Endothelial cell of umbilical vein (primary cell): ENCODE results near the gene FRMPD1. TPM values are rescaled to one million over a fixed set of nuclear protein-coding genes. Genes with fewer than 3 reads are reported as not detected.

Source experiments
- BruUV-seq: library from RNA; stranded (reverse); fragments of 400-500 nt; replicated peaks from 2 replicates; lab custom pipeline; 2021; lab: Mats Ljungman, UMichigan
- CTCF ChIA-PET: fragments of 300-600, 350-600 bp; sonication (Branson Sonifier 250); formaldehyde crosslinking; loops from one replicate; lab custom pipeline; 2021; ENCODE audit warnings: antibody characterized with exemption, inconsistent platforms; lab: Charles Lee
- POLR2A ChIA-PET: fragments of 300-600, 350-600 bp; sonication (Branson Sonifier 250); formaldehyde crosslinking; loops from one replicate; lab custom pipeline; 2021; ENCODE audit warnings: antibody characterized with exemption, inconsistent platforms; lab: Charles Lee
- DNase-seq: peaks from one replicate; pipeline ENCODE4 v3.0.0-alpha.2; 2011; ENCODE audit warnings: low read depth, low spot score
- FAIRE-seq: peaks from 2 replicates; lab custom pipeline; 2011; peaks lifted over from hg19 to GRCh38; lab: Jason Lieb, UNC
- H2AFZ ChIP-seq: 2 replicates; pipeline ENCODE4 v1.6.0; 2012; ENCODE audit warnings: low read depth, low read length, control low read depth, inconsistent platforms
- H3K27ac ChIP-seq: 2 replicates; pipeline ENCODE4 v1.5.1; 2011; ENCODE audit warnings: low read depth, mild to moderate bottlenecking, control low read depth, low read length, moderate library complexity; ENCODE audit not compliant: insufficient read depth
- H3K27me3 ChIP-seq, 2 experiments: 2 replicates each; pipeline versions ENCODE4 v1.6.0 to v1.6.1; 2011; ENCODE audit warnings: low read length in 2 of 2, mixed read lengths in 1 of 2; ENCODE audit not compliant: control insufficient read depth in 2 of 2, insufficient read depth in 2 of 2
- H3K36me3 ChIP-seq, 2 experiments: 2 replicates in 1 of 2; 3 replicates in 1 of 2; pipeline ENCODE4 v1.5.1; 2011; ENCODE audit warnings: low read length in 2 of 2, mild to moderate bottlenecking in 1 of 2, moderate library complexity in 1 of 2; ENCODE audit not compliant: control insufficient read depth in 2 of 2, insufficient read depth in 2 of 2; ENCODE audit errors: extremely low read depth in 1 of 2
- H3K4me1 ChIP-seq: 3 replicates; pipeline ENCODE4 v1.5.1; 2011; ENCODE audit warnings: mild to moderate bottlenecking, low read length; ENCODE audit not compliant: control insufficient read depth, insufficient read depth; ENCODE audit errors: extremely low read depth
- H3K4me2 ChIP-seq: 2 replicates; pipeline ENCODE4 v1.6.1; 2011; ENCODE audit warnings: low read length, control low read depth, mixed read lengths; ENCODE audit not compliant: insufficient read depth
- H3K4me3 ChIP-seq, 3 experiments: fragments of 200-600 bp in 1 of 3; sonication (generic), shearing (Covaris generic) in 1 of 3; replicated peaks in 1 of 3; 2 replicates each; pipeline ENCODE4 v1.5.1; 2011 to 2016; ENCODE audit warnings: control low read depth in 3 of 3, low read length in 3 of 3, mild to moderate bottlenecking in 2 of 3, inconsistent platforms in 1 of 3, low read depth in 1 of 3, moderate library complexity in 1 of 3; ENCODE audit not compliant: insufficient read depth in 1 of 3
- H3K79me2 ChIP-seq: 2 replicates; pipeline ENCODE4 v1.6.0; 2012; ENCODE audit warnings: low read length, inconsistent platforms; ENCODE audit not compliant: control insufficient read depth, insufficient read depth
- H3K9ac ChIP-seq: replicated peaks from 2 replicates; pipeline ENCODE3; 2011; ENCODE audit warnings: low read length, control low read depth; ENCODE audit not compliant: insufficient read depth; ENCODE audit errors: extremely low read depth
- H3K9me1 ChIP-seq: replicated peaks from 3 replicates; pipeline ENCODE4 v1.6.0; 2011; ENCODE audit warnings: mild to moderate bottlenecking, low read length; ENCODE audit not compliant: control insufficient read depth, insufficient read depth; ENCODE audit errors: extremely low read depth
- H3K9me3 ChIP-seq: replicated peaks from 2 replicates; pipeline ENCODE4 v1.5.1; 2012; ENCODE audit warnings: low read length, inconsistent platforms; ENCODE audit not compliant: control insufficient read depth, insufficient read depth
- H4K20me1 ChIP-seq: replicated peaks from 2 replicates; pipeline ENCODE3; 2011; ENCODE audit warnings: mild to moderate bottlenecking, low read length; ENCODE audit not compliant: control insufficient read depth, insufficient read depth; ENCODE audit errors: extremely low read depth
- CTCF ChIP-seq, 2 donors: IDR thresholded peaks; 1 replicate in 1 of 2; 2 replicates in 1 of 2; pipeline ENCODE4 v1.5.1; 2011; ENCODE audit warnings: low read length in 2 of 2, mild to moderate bottlenecking in 2 of 2, moderate library complexity in 2 of 2, control low read depth in 1 of 2, inconsistent platforms in 1 of 2, low read depth in 1 of 2; ENCODE audit not compliant: insufficient read depth in 1 of 2; ENCODE audit errors: extremely low read depth in 1 of 2
- EZH2 ChIP-seq: IDR thresholded peaks from 2 replicates; pipeline ENCODE4 v1.6.1; 2012; ENCODE audit warnings: borderline replicate concordance, low read depth, mild to moderate bottlenecking, moderate library complexity, low read length, inconsistent platforms; ENCODE audit not compliant: severe bottlenecking
- FOS ChIP-seq: IDR thresholded peaks from 2 replicates; pipeline ENCODE4 v1.6.1; 2011; ENCODE audit warnings: mild to moderate bottlenecking, low read length, moderate library complexity, borderline replicate concordance; ENCODE audit not compliant: insufficient read depth
- GATA2 ChIP-seq: IDR thresholded peaks from 2 replicates; pipeline ENCODE4 v1.7.0; 2011; ENCODE audit warnings: low read depth, mild to moderate bottlenecking, moderate library complexity, mixed read lengths, low read length; ENCODE audit not compliant: insufficient read length, insufficient read depth
- JUN ChIP-seq: IDR thresholded peaks from 2 replicates; pipeline ENCODE4 v1.6.1; 2011; ENCODE audit warnings: borderline replicate concordance, low read depth; ENCODE audit not compliant: insufficient read length, insufficient read depth
- MYC ChIP-seq: IDR thresholded peaks from one replicate; pipeline ENCODE4 v1.6.1; 2011; ENCODE audit warnings: mild to moderate bottlenecking, low read depth, low read length
- POLR2A ChIP-seq: IDR thresholded peaks from 2 replicates; pipeline ENCODE4 v1.6.1; 2012; ENCODE audit warnings: low read depth, mild to moderate bottlenecking, control low read depth, low read length
- POLR2AphosphoS5 ChIP-seq: IDR thresholded peaks from 2 replicates; pipeline ENCODE4 v1.6.1; 2012; ENCODE audit warnings: low read depth, mild to moderate bottlenecking, control low read depth, low read length, moderate library complexity; ENCODE audit not compliant: insufficient read depth
- dilution Hi-C: fragments of 300-500 bp; cut with MboI; formaldehyde crosslinking; loops from one replicate; pipeline ENCODE4 v1.15.0; 2019; ENCODE audit warnings: low sequenced_read_pairs; ENCODE audit not compliant: extremely low pct_ligation_motif_present
- intact Hi-C: fragments of 100-400 bp; cut with micrococcal nuclease; formaldehyde crosslinking; loops from one replicate; pipeline ENCODE4 v1.10.0; 2022
- polyA plus RNA-seq, 4 experiments: library from polyadenylated mRNA; depleted of rRNA in 3 of 4; stranded (reverse) in 3 of 4; unstranded in 1 of 4; fragments of >200 nt; gene quantifications; 2 replicates each; pipeline versions ENCODE4 v1.2.1 to v1.2.3, GENCODE V29; 2011 to 2012; ENCODE audit warnings: missing spikeins in 1 of 4
- total RNA-seq: library from RNA; stranded (reverse); gene quantifications from 2 replicates; pipeline ENCODE4 v1.2.3, GENCODE V29; 2021
- TF ChIP-seq, protein P1 (sequence below): IDR thresholded peaks from 2 replicates; pipeline ENCODE4 v1.6.1; 2011; ENCODE audit not compliant: insufficient read depth, insufficient read length

FRMPD1 gene
- total and polyA plus RNA-seq, 2 donors (not counting 3 experiments of a cell fraction or from before 2014, with no cell fraction given): not detected

GRCh38 chr9:37778534-37778933, 127.8 kb downstream of the FRMPD1 start:
- DNase-seq (no peak), FAIRE-seq (no peak)
- Histone ChIP-seq H3K9me1 (no peaks in the 10 kb centered on the region), H3K4me1 (peaks cover 3% of the 10 kb centered on the region), H2AFZ (no peak overlapping the region), H3K27me3 (no peaks in the 10 kb centered on the region), H3K9me3 (no peaks in the 10 kb centered on the region), H3K4me2 (no peak overlapping the region), H4K20me1 (no peaks in the 10 kb centered on the region), H3K79me2 (peaks cover 18% of the 10 kb centered on the region), H3K9ac (no peak overlapping the region), H3K27ac (no peak overlapping the region), H3K36me3 (peaks cover 13 to 30% of the 10 kb centered on the region in 2 experiments), H3K4me3 (no peak overlapping the region)
- CTCF ChIA-PET: interaction anchor here (1.2 kb wide), 1 partner anchor 11 kb away, joined by 4 read pairs; no protein-coding TSS in a partner anchor
- TF ChIP-seq MYC (no peak), POLR2AphosphoS5 (no peak), JUN (no peak), POLR2A (no peak), EZH2 (no peak), FOS (no peak), GATA2 (no peak), CTCF (IDR thresholded peaks at IDR 0.05; ENCODE audit: extremely low read depth in 1 of 2, insufficient read depth in 1 of 2, low read depth in 1 of 2, low read length in 2 of 2) (no peak)
- TF ChIP-seq, protein P1, sequence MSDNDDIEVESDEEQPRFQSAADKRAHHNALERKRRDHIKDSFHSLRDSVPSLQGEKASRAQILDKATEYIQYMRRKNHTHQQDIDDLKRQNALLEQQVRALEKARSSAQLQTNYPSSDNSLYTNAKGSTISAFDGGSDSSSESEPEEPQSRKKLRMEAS: no peak
- dilution Hi-C loops: no loop called here
- intact Hi-C loops: no loop called here
- no TSS peak for BruUV-seq
- POLR2A ChIA-PET: interaction anchor here (0.6 kb wide), 1 partner anchor 11 kb away, joined by 4 read pairs; no protein-coding TSS in a partner anchor
